Breast epithelium (tissue), 3 donors: ENCODE data around the gene VDAC1.

Experiments
- POLR2A ChIP-seq: fragments of 450-650 bp; IDR thresholded peaks from one replicate; pipeline ENCODE4 v1.6.1; 2016; ENCODE audit warnings: antibody characterized with exemption, mild to moderate bottlenecking, moderate library complexity
- POLR2AphosphoS5 ChIP-seq, 3 donors: sonication (generic); formaldehyde crosslinking; IDR thresholded peaks; one replicate each; pipeline ENCODE4 v1.6.1; 2017; ENCODE audit warnings: antibody characterized with exemption in 3 of 3
- TF ChIP-seq, protein P1 (sequence below), 3 donors: fragments of 450-650 bp; IDR thresholded peaks; one replicate each; pipeline ENCODE4 v1.5.1; 2016 to 2017; ENCODE audit warnings: antibody characterized with exemption in 3 of 3, mild to moderate bottlenecking in 3 of 3, moderate library complexity in 3 of 3

- TF ChIP-seq, protein P1, sequence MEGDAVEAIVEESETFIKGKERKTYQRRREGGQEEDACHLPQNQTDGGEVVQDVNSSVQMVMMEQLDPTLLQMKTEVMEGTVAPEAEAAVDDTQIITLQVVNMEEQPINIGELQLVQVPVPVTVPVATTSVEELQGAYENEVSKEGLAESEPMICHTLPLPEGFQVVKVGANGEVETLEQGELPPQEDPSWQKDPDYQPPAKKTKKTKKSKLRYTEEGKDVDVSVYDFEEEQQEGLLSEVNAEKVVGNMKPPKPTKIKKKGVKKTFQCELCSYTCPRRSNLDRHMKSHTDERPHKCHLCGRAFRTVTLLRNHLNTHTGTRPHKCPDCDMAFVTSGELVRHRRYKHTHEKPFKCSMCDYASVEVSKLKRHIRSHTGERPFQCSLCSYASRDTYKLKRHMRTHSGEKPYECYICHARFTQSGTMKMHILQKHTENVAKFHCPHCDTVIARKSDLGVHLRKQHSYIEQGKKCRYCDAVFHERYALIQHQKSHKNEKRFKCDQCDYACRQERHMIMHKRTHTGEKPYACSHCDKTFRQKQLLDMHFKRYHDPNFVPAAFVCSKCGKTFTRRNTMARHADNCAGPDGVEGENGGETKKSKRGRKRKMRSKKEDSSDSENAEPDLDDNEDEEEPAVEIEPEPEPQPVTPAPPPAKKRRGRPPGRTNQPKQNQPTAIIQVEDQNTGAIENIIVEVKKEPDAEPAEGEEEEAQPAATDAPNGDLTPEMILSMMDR (IDR thresholded peaks at IDR 0.05) = no peak
- no peak for TF ChIP-seq POLR2A
- TF ChIP-seq POLR2AphosphoS5 (IDR thresholded peaks at IDR 0.05) = no peak
These were observed 10.3 kb downstream of the VDAC1 start for GRCh38 chr5:133994297-133994989.
